ENCODE data around the gene ANTXR2. TPM values are rescaled to one million over a fixed set of nuclear protein-coding genes. Genes with fewer than 3 reads are reported as not detected.

The ANTXR2 gene
- total RNA-seq, 2 experiments from 2014 or later = 10.5 to 11.1 TPM

- POLR2A ChIA-PET = no interaction called here
- CTCF ChIA-PET = no interaction called here
Measured at GRCh38 chr4:79886021-79886420, 187.0 kb downstream of the ANTXR2 start.

GRCh38 chr4:79883290-79883689 is 189.7 kb downstream of the ANTXR2 start:
- ChIA-PET CTCF (no interaction called here), POLR2A (no interaction called here)

GRCh38 chr4:79882806-79883205 is 190.2 kb downstream of the ANTXR2 start:
- CTCF ChIA-PET = no interaction called here
- POLR2A ChIA-PET = no interaction called here

GRCh38 chr4:79881407-79881806 is 191.6 kb downstream of the ANTXR2 start:
- POLR2A ChIA-PET = no interaction called here
- CTCF ChIA-PET = no interaction called here

GRCh38 chr4:79877511-79877910 is 195.5 kb downstream of the ANTXR2 start:
- POLR2A ChIA-PET = no interaction called here
- CTCF ChIA-PET = no interaction called here

GRCh38 chr4:79875344-79875899 is 197.6 kb downstream of the ANTXR2 start:
- ChIA-PET CTCF (no interaction called here), POLR2A (no interaction called here)

- CTCF ChIA-PET = no interaction called here
- POLR2A ChIA-PET = no interaction called here
Measured at GRCh38 chr4:79874197-79874596, 198.8 kb downstream of the ANTXR2 start.

GRCh38 chr4:79872738-79873137 is 200.3 kb downstream of the ANTXR2 start:
- ChIA-PET CTCF (no interaction called here), POLR2A (no interaction called here)

GRCh38 chr4:79871961-79872360 is 201.1 kb downstream of the ANTXR2 start:
- CTCF ChIA-PET = no interaction called here
- POLR2A ChIA-PET = no interaction called here

GRCh38 chr4:79869597-79870237 is 203.3 kb downstream of the ANTXR2 start:
- CTCF ChIA-PET = no interaction called here
- POLR2A ChIA-PET = no interaction called here

- CTCF ChIA-PET = no interaction called here
- POLR2A ChIA-PET = no interaction called here
Measured at GRCh38 chr4:79865201-79865597, 207.8 kb downstream of the ANTXR2 start.

GRCh38 chr4:79864500-79865200 is 208.4 kb downstream of the ANTXR2 start:
- CTCF ChIA-PET = no interaction called here

GRCh38 chr4:79863333-79863732 is 209.7 kb downstream of the ANTXR2 start:
- ChIA-PET POLR2A (no interaction called here), CTCF (no interaction called here)

More at GRCh38 chr4:79864500-79865200, 208.4 kb downstream of the ANTXR2 start:
- POLR2A ChIA-PET = no interaction called here

- CTCF ChIA-PET = no interaction called here
- POLR2A ChIA-PET = no interaction called here
Measured at GRCh38 chr4:79862821-79863220, 210.2 kb downstream of the ANTXR2 start.

GRCh38 chr4:79857811-79858210 is 215.2 kb downstream of the ANTXR2 start:
- POLR2A ChIA-PET = no interaction called here
- CTCF ChIA-PET = no interaction called here

- POLR2A ChIA-PET = no interaction called here
- CTCF ChIA-PET = no interaction called here
Measured at GRCh38 chr4:79856196-79856595, 216.8 kb downstream of the ANTXR2 start.

- ChIA-PET CTCF (no interaction called here), POLR2A (no interaction called here)
Measured at GRCh38 chr4:79854856-79855502, 218.1 kb downstream of the ANTXR2 start.

- POLR2A ChIA-PET = no interaction called here
- CTCF ChIA-PET = no interaction called here
Measured at GRCh38 chr4:79852305-79852730, 220.7 kb downstream of the ANTXR2 start.

GRCh38 chr4:79851625-79852304 is 221.3 kb downstream of the ANTXR2 start:
- ChIA-PET CTCF (no interaction called here), POLR2A (no interaction called here)

Data from activated CD8-positive, alpha-beta memory T cell treated with anti-CD3 and anti-CD28 coated beads for 36 hours (primary cell).